Activated naive CD8-positive, alpha-beta T cell treated with anti-CD3 and anti-CD28 coated beads for 36 hours (primary cell): ENCODE results near the gene ULK4. TPM values are rescaled to one million over a fixed set of nuclear protein-coding genes. Genes with fewer than 3 reads are reported as not detected.
"Not testable (repeated sequence)": the region's sequence is repeated elsewhere in the genome, so short reads cannot be mapped to it uniquely, and the experiment has no call there.

Source experiments
- DNase-seq: peaks from one replicate; pipeline ENCODE4 v3.0.0; 2021
- H3K27ac Mint-ChIP-seq: one replicate; pipeline ENCODE4 v1.8.0; 2022; ENCODE audit warnings: mild to moderate bottlenecking, moderate library complexity, mixed read lengths
- H3K27me3 Mint-ChIP-seq: one replicate; pipeline ENCODE4 v1.8.0; 2022; ENCODE audit warnings: mild to moderate bottlenecking, mixed read lengths
- H3K36me3 Mint-ChIP-seq: one replicate; pipeline ENCODE4 v1.8.0; 2021; ENCODE audit warnings: mild to moderate bottlenecking, mixed read lengths
- H3K4me1 Mint-ChIP-seq: one replicate; pipeline ENCODE4 v1.8.0; 2021; ENCODE audit warnings: mixed read lengths
- H3K4me3 Mint-ChIP-seq: one replicate; pipeline ENCODE4 v1.8.0; 2022; ENCODE audit warnings: mild to moderate bottlenecking, moderate library complexity, mixed read lengths
- H3K9me3 Mint-ChIP-seq: one replicate; pipeline ENCODE4 v1.8.0; 2022; ENCODE audit warnings: mixed read lengths
- total RNA-seq, 2 experiments: library from RNA; stranded (reverse); gene quantifications; one replicate each; pipeline ENCODE4 v1.2.3, GENCODE V29; 2021

Gene ULK4
- total RNA-seq, 2 experiments from 2014 or later: 9.8 to 10.3 TPM

- no peak for DNase-seq
- no peaks in the 10 kb centered on the region for H3K9me3 Mint-ChIP-seq
- H3K4me3 Mint-ChIP-seq: no peak overlapping the region
- no peaks in the 10 kb centered on the region for H3K27me3 Mint-ChIP-seq
- H3K36me3 Mint-ChIP-seq: peaks cover 13% of the 10 kb centered on the region
- H3K27ac Mint-ChIP-seq: no peak overlapping the region
- H3K4me1 Mint-ChIP-seq: no peaks in the 10 kb centered on the region
These were observed 278.9 kb downstream of the ULK4 start for GRCh38 chr3:41682996-41683395.

- Mint-ChIP-seq H3K4me1 (no peaks in the 10 kb centered on the region), H3K27me3 (no peaks in the 10 kb centered on the region), H3K27ac (no peak overlapping the region), H3K4me3 (no peak overlapping the region), H3K9me3 (no peaks in the 10 kb centered on the region), H3K36me3 (peaks cover 11% of the 10 kb centered on the region)
- DNase-seq: no peak
These were observed 279.5 kb downstream of the ULK4 start for GRCh38 chr3:41682382-41682781.

GRCh38 chr3:41681479-41681878 lies 280.4 kb downstream of the ULK4 start:
- Mint-ChIP-seq H3K4me1 (no peaks in the 10 kb centered on the region), H3K27me3 (no peaks in the 10 kb centered on the region), H3K36me3 (peaks cover 11% of the 10 kb centered on the region), H3K27ac (no peak overlapping the region), H3K4me3 (no peak overlapping the region), H3K9me3 (no peaks in the 10 kb centered on the region)
- no peak for DNase-seq

GRCh38 chr3:41679374-41679773 lies 282.5 kb downstream of the ULK4 start:
- no peak overlapping the region for H3K4me3 Mint-ChIP-seq
- DNase-seq: no peak
- H3K4me1 Mint-ChIP-seq: no peaks in the 10 kb centered on the region
- no peaks in the 10 kb centered on the region for H3K9me3 Mint-ChIP-seq
- peaks cover 13% of the 10 kb centered on the region for H3K36me3 Mint-ChIP-seq
- H3K27me3 Mint-ChIP-seq: no peaks in the 10 kb centered on the region
- no peak overlapping the region for H3K27ac Mint-ChIP-seq

GRCh38 chr3:41675102-41675501 lies 286.8 kb downstream of the ULK4 start:
- H3K27me3 Mint-ChIP-seq, DNase-seq, H3K27ac Mint-ChIP-seq, H3K4me1 Mint-ChIP-seq, H3K4me3 Mint-ChIP-seq: not testable (repeated sequence)
- Mint-ChIP-seq H3K36me3 (peaks cover 19% of the 10 kb centered on the region), H3K9me3 (peaks cover 11% of the 10 kb centered on the region)

GRCh38 chr3:41674449-41674848 lies 287.5 kb downstream of the ULK4 start:
- Mint-ChIP-seq H3K4me1 (no peaks in the 10 kb centered on the region), H3K9me3 (peaks cover 11% of the 10 kb centered on the region), H3K36me3 (peaks cover 19% of the 10 kb centered on the region), H3K27ac (no peak overlapping the region), H3K4me3 (no peak overlapping the region), H3K27me3 (no peaks in the 10 kb centered on the region)
- no peak for DNase-seq

GRCh38 chr3:41673650-41674049 lies 288.3 kb downstream of the ULK4 start:
- Mint-ChIP-seq H3K9me3 (peaks cover 11% of the 10 kb centered on the region), H3K4me3 (no peak overlapping the region), H3K36me3 (peaks cover 19% of the 10 kb centered on the region), H3K4me1 (peaks cover 1% of the 10 kb centered on the region), H3K27me3 (no peaks in the 10 kb centered on the region), H3K27ac (no peak overlapping the region)
- no peak for DNase-seq

GRCh38 chr3:41668379-41668778 lies 293.5 kb downstream of the ULK4 start:
- H3K9me3 Mint-ChIP-seq: peaks cover 28% of the 10 kb centered on the region
- no peaks in the 10 kb centered on the region for H3K27me3 Mint-ChIP-seq
- H3K4me3 Mint-ChIP-seq: no peak overlapping the region
- H3K27ac Mint-ChIP-seq: no peak overlapping the region
- DNase-seq: no peak
- H3K4me1 Mint-ChIP-seq: peaks cover 1% of the 10 kb centered on the region
- peaks cover 43% of the 10 kb centered on the region for H3K36me3 Mint-ChIP-seq

GRCh38 chr3:41662288-41662687 lies 299.6 kb downstream of the ULK4 start:
- DNase-seq: no peak
- no peak overlapping the region for H3K27ac Mint-ChIP-seq
- peaks cover 42% of the 10 kb centered on the region for H3K36me3 Mint-ChIP-seq
- H3K27me3 Mint-ChIP-seq: no peaks in the 10 kb centered on the region
- peaks cover 18% of the 10 kb centered on the region for H3K9me3 Mint-ChIP-seq
- H3K4me1 Mint-ChIP-seq: no peaks in the 10 kb centered on the region
- H3K4me3 Mint-ChIP-seq: no peak overlapping the region

GRCh38 chr3:41661796-41662195 lies 300.1 kb downstream of the ULK4 start:
- Mint-ChIP-seq H3K27me3 (no peaks in the 10 kb centered on the region), H3K27ac (no peak overlapping the region)

GRCh38 chr3:41660510-41660909 lies 301.4 kb downstream of the ULK4 start:
- H3K9me3 Mint-ChIP-seq: peaks cover 9% of the 10 kb centered on the region
- H3K27me3 Mint-ChIP-seq: no peaks in the 10 kb centered on the region
- DNase-seq: no peak
- H3K4me1 Mint-ChIP-seq: no peaks in the 10 kb centered on the region
- H3K36me3 Mint-ChIP-seq: peaks cover 30% of the 10 kb centered on the region
- no peak overlapping the region for H3K27ac Mint-ChIP-seq
- H3K4me3 Mint-ChIP-seq: no peak overlapping the region

More at GRCh38 chr3:41661796-41662195, 300.1 kb downstream of the ULK4 start:
- Mint-ChIP-seq H3K9me3 (peaks cover 18% of the 10 kb centered on the region), H3K4me1 (no peaks in the 10 kb centered on the region), H3K36me3 (peaks cover 40% of the 10 kb centered on the region), H3K4me3 (no peak overlapping the region)
- no peak for DNase-seq

GRCh38 chr3:41653571-41654239 lies 308.2 kb downstream of the ULK4 start:
- Mint-ChIP-seq H3K36me3 (peaks cover 9% of the 10 kb centered on the region), H3K9me3 (no peaks in the 10 kb centered on the region), H3K27me3 (no peaks in the 10 kb centered on the region), H3K4me1 (no peaks in the 10 kb centered on the region), H3K4me3 (no peak overlapping the region), H3K27ac (no peak overlapping the region)
- no peak for DNase-seq

- peaks cover 15% of the 10 kb centered on the region for H3K36me3 Mint-ChIP-seq
These were observed 309.0 kb downstream of the ULK4 start for GRCh38 chr3:41652931-41653330.

GRCh38 chr3:41652506-41652905 lies 309.4 kb downstream of the ULK4 start:
- H3K4me1 Mint-ChIP-seq: no peaks in the 10 kb centered on the region
- no peak for DNase-seq
- no peaks in the 10 kb centered on the region for H3K27me3 Mint-ChIP-seq
- peaks cover 3% of the 10 kb centered on the region for H3K9me3 Mint-ChIP-seq
- H3K36me3 Mint-ChIP-seq: peaks cover 15% of the 10 kb centered on the region
- H3K4me3 Mint-ChIP-seq: no peak overlapping the region
- H3K27ac Mint-ChIP-seq: no peak overlapping the region

More at GRCh38 chr3:41652931-41653330, 309.0 kb downstream of the ULK4 start:
- no peaks in the 10 kb centered on the region for H3K27me3 Mint-ChIP-seq
- no peaks in the 10 kb centered on the region for H3K4me1 Mint-ChIP-seq
- no peak overlapping the region for H3K4me3 Mint-ChIP-seq
- no peak for DNase-seq
- no peak overlapping the region for H3K27ac Mint-ChIP-seq
- peaks cover 3% of the 10 kb centered on the region for H3K9me3 Mint-ChIP-seq

GRCh38 chr3:41651718-41652117 lies 310.2 kb downstream of the ULK4 start:
- Mint-ChIP-seq H3K27me3 (no peaks in the 10 kb centered on the region), H3K36me3 (peaks cover 18% of the 10 kb centered on the region), H3K27ac (no peak overlapping the region), H3K4me3 (no peak overlapping the region), H3K4me1 (no peaks in the 10 kb centered on the region), H3K9me3 (peaks cover 4% of the 10 kb centered on the region)
- DNase-seq: no peak

GRCh38 chr3:41650406-41650805 lies 311.5 kb downstream of the ULK4 start:
- Mint-ChIP-seq H3K4me3 (no peak overlapping the region), H3K27ac (no peak overlapping the region), H3K36me3 (peaks cover 25% of the 10 kb centered on the region), H3K27me3 (no peaks in the 10 kb centered on the region), H3K4me1 (no peaks in the 10 kb centered on the region), H3K9me3 (peaks cover 11% of the 10 kb centered on the region)
- DNase-seq: no peak
